ENCODE measurements around the gene MED8. TPM values are rescaled to one million over a fixed set of nuclear protein-coding genes. Genes with fewer than 3 reads are reported as not detected.

MED8 gene
- total and polyA plus RNA-seq, 12 donors = 17.3 to 79.1 (median 32.3) TPM

DNA sequence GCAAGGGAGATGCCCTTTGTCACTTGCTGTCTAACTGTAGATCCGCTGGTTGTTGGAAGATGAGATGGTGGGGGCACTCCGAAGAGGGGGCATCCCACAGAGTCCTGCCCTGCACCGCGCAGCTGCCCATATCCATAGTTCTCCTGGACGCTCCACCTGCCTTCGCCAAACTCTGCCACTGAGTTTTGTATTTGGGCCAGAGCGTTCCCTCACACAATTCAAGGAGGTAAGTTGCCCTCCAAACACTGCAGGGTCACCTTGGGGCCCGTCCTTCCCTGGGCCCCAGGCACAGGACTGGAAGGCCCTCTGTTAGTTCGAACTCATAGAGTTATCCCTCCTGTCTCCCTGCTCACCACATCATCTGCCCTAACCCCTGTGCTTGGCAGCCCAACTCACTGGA, 42.1 kb upstream of the MED8 start:
- intact Hi-C loops (cut with DNase I) = no loop called here
- TF ChIP-seq POLR2A (IDR thresholded peaks at IDR 0.05) = no peak
- TF ChIP-seq, protein P1, sequence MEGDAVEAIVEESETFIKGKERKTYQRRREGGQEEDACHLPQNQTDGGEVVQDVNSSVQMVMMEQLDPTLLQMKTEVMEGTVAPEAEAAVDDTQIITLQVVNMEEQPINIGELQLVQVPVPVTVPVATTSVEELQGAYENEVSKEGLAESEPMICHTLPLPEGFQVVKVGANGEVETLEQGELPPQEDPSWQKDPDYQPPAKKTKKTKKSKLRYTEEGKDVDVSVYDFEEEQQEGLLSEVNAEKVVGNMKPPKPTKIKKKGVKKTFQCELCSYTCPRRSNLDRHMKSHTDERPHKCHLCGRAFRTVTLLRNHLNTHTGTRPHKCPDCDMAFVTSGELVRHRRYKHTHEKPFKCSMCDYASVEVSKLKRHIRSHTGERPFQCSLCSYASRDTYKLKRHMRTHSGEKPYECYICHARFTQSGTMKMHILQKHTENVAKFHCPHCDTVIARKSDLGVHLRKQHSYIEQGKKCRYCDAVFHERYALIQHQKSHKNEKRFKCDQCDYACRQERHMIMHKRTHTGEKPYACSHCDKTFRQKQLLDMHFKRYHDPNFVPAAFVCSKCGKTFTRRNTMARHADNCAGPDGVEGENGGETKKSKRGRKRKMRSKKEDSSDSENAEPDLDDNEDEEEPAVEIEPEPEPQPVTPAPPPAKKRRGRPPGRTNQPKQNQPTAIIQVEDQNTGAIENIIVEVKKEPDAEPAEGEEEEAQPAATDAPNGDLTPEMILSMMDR (IDR thresholded peaks at IDR 0.05) = no peak
- peak in 2 of 7 donors; percentile 10 to 11 for DNase-seq
- 94 to 97% (median 96%) methylated on average over 7 to 9 of the region's 9 CpGs for WGBS, 4 donors
- H3K27me3 ChIP-seq = no peaks in the 10 kb centered on the region
- no peaks in the 10 kb centered on the region for H3K4me1 ChIP-seq (replicated peaks in 1 of 2)
- no peak overlapping the region for H3K27ac ChIP-seq
- no peak overlapping the region for H3K4me3 ChIP-seq
- H3K36me3 ChIP-seq (replicated peaks in 1 of 2) = peaks cover 0 to 82% of the 10 kb centered on the region in 2 donors
- H3K9me3 ChIP-seq (replicated peaks in 1 of 3) = no peaks in the 10 kb centered on the region

DNA sequence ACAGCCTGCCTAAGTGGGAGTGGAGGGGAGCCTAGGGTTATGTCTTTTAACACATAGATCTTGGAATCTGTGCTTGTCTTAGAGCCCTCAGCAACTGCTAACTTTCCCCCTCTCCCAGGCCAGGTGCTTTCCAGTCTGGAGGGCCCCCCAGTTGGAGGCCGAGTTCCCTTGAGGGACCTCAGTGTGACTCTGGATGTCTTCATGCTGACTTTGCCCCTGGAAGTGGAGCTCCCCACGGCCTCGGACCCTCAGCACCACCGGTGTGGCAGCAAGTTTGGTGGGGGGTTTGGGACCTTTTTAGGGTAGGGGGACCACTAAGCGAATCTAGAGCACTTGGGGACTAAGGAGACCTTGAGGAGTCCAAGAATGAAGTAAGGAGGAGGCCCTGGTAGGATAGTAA, 41.2 kb upstream of the MED8 start:
- Histone ChIP-seq H3K27ac (no peak overlapping the region), H3K36me3 (replicated peaks in 1 of 2) (peaks cover 0 to 90% of the 10 kb centered on the region in 2 donors), H3K4me1 (replicated peaks in 1 of 2) (no peaks in the 10 kb centered on the region), H3K27me3 (no peaks in the 10 kb centered on the region), H3K4me3 (no peak overlapping the region), H3K9me3 (replicated peaks in 1 of 3) (no peaks in the 10 kb centered on the region)
- intact Hi-C loops (cut with DNase I) = no loop called here
- no peak for TF ChIP-seq POLR2A (IDR thresholded peaks at IDR 0.05)
- TF ChIP-seq, protein P1 (IDR thresholded peaks at IDR 0.05) = no peak
- WGBS, 4 donors = 90 to 98% (median 95%) methylated on average over 2 to 5 of the region's 5 CpGs
- DNase-seq = peak in 1 of 7 donors; percentile 9

GRCh38 chr1:43427941-43428340, 38.3 kb upstream of the MED8 start:
- Histone ChIP-seq H3K9me3 (replicated peaks in 1 of 3) (no peaks in the 10 kb centered on the region), H3K4me3 (no peak overlapping the region), H3K27me3 (no peaks in the 10 kb centered on the region), H3K27ac (no peak overlapping the region), H3K36me3 (replicated peaks in 1 of 2) (peaks cover 0 to 93% of the 10 kb centered on the region in 2 donors), H3K4me1 (replicated peaks in 1 of 2) (no peaks in the 10 kb centered on the region)
- TF ChIP-seq POLR2A (IDR thresholded peaks at IDR 0.05) = no peak
- TF ChIP-seq, protein P1 (IDR thresholded peaks at IDR 0.05) = no peak
- no peak for DNase-seq
- WGBS, 4 donors = 89 to 95% (median 93%) methylated on average over 8 to 9 of the region's 9 CpGs
- intact Hi-C loops (cut with DNase I) = no loop called here

DNA sequence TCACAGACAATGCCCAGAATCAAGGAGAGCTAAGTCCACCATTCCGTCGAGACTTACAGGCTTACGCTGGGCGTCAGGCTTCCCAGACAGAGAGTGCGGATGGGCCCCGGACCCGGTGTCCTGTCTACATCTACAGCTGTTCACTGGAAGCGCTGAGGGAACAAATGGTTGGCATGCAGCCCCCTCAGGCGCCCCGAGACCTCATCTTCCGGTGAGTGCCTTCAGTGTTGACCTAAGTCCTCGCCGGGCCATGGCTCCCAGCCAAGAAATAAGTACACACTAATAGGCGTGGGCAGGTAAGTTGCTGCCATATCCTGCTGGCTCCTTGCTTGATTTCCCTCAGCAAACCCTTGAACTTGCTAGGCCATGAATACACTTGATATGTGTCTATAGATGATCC, 37.9 kb upstream of the MED8 start:
- intact Hi-C loops (cut with DNase I) = no loop called here
- Histone ChIP-seq H3K4me3 (no peak overlapping the region), H3K4me1 (replicated peaks in 1 of 2) (no peaks in the 10 kb centered on the region), H3K36me3 (replicated peaks in 1 of 2) (peaks cover 0 to 93% of the 10 kb centered on the region in 2 donors), H3K27me3 (no peaks in the 10 kb centered on the region), H3K27ac (no peak overlapping the region), H3K9me3 (replicated peaks in 1 of 3) (no peaks in the 10 kb centered on the region)
- no peak for TF ChIP-seq POLR2A (IDR thresholded peaks at IDR 0.05)
- TF ChIP-seq, protein P1 (IDR thresholded peaks at IDR 0.05) = no peak
- 87 to 93% (median 91%) methylated on average over 11 to 14 of the region's 14 CpGs for WGBS, 4 donors
- no peak for DNase-seq
